ENCODE data around the gene ATP8A2.
"Not testable (repeated sequence)": the region's sequence is repeated elsewhere in the genome, so short reads cannot be mapped to it uniquely, and the experiment has no call there.

ATP8A2 gene

DNA sequence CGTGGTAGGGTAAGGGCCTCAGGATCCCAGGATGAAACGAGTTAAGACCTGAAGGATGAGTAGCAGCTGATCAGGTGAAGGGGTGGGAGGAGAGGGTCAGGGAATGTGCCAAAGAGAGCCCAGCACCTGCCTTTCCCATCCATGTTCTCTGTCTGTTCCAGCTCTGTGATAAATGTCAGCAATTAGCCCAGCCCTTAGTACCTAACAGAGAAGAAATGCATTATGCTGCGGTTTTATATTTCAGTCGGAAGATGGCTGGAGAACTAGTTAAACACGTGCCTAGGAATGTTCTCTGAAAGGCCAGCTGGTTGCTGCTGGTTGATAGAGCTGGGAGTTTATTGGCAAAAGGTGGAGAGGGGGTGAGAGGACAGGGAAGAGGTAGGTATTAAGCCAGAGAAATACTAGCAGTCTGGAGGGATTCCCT lies 411.8 kb downstream of the ATP8A2 start:
- Histone ChIP-seq H3K4me3 (ENCODE audit: insufficient read length, low read depth) (no peak overlapping the region), H3K9me3 (ENCODE audit: insufficient read depth, low read length) (no peaks in the 10 kb centered on the region), H3K9ac (ENCODE audit: insufficient read length, low read depth) (no peak overlapping the region), H3K36me3 (ENCODE audit: insufficient read depth, insufficient read length, low read length) (no peaks in the 10 kb centered on the region), H3K27me3 (ENCODE audit: insufficient read depth, insufficient read length) (no peaks in the 10 kb centered on the region), H3K4me1 (ENCODE audit: insufficient read depth, insufficient read length) (no peaks in the 10 kb centered on the region)
- DNase-seq (ENCODE audit: low read depth, low spot score), result no peak
- no peak for TF ChIP-seq SUZ12 (IDR thresholded peaks at IDR 0.05; ENCODE audit: extremely low read depth, insufficient read depth, insufficient read length)
- no peak for TF ChIP-seq YY1 (IDR thresholded peaks at IDR 0.05; ENCODE audit: insufficient read depth, insufficient read length)
- no peak for TF ChIP-seq ZNF274 (IDR thresholded peaks at IDR 0.05; ENCODE audit: low read depth, low read length)

DNA sequence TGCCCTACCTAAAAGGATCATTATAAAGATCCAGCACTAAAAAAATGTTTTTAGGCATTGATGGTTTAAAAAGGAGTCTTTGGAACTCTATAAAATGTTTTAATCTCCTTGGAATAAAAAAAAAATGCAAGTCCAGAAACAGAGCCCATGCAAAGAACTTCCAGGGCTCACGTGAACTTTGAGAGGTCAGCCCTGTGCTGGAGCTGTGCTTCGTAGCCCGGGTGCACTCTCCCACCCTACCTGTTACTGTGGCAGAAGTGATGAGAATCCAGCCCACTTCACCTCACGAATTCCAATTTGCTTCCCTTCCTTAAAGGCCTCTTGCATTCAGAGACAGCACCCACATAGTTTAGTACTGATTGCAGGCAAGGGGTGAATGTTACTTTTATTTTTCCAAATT lies 412.3 kb downstream of the ATP8A2 start:
- Histone ChIP-seq H3K4me3 (ENCODE audit: insufficient read length, low read depth) (no peak overlapping the region), H3K27me3 (ENCODE audit: insufficient read depth, insufficient read length) (no peaks in the 10 kb centered on the region), H3K4me1 (ENCODE audit: insufficient read depth, insufficient read length) (no peaks in the 10 kb centered on the region), H3K36me3 (ENCODE audit: insufficient read depth, insufficient read length, low read length) (no peaks in the 10 kb centered on the region), H3K9me3 (ENCODE audit: insufficient read depth, low read length) (no peaks in the 10 kb centered on the region), H3K9ac (ENCODE audit: insufficient read length, low read depth) (no peak overlapping the region)
- TF ChIP-seq ZNF274 (IDR thresholded peaks at IDR 0.05; ENCODE audit: low read depth, low read length) (no peak), SUZ12 (IDR thresholded peaks at IDR 0.05; ENCODE audit: extremely low read depth, insufficient read depth, insufficient read length) (no peak), YY1 (IDR thresholded peaks at IDR 0.05; ENCODE audit: insufficient read depth, insufficient read length) (no peak)
- DNase-seq (ENCODE audit: low read depth, low spot score), result no peak

DNA sequence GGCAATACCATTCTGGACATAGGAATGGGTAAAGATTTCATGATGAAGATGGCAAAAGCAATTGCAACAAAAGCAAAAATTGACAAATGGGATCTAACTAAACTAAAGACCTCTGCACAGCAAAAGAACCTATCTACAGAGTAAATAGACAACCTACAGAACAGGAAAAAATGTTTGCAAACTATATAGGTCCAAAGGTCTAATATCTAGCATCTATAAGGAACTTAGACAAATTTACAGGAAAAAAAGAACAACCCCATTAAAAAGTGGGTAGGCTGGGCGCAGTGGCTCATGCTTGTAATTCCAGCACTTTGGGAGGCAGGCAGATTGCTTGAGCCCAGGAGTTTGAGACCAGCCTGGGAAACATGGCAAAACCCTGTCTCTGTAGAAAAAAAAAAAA lies 418.4 kb downstream of the ATP8A2 start:
- H3K4me1 ChIP-seq (ENCODE audit: insufficient read depth, insufficient read length); H3K9me3 ChIP-seq (ENCODE audit: insufficient read depth, low read length); H3K9ac ChIP-seq (ENCODE audit: insufficient read length, low read depth); H3K36me3 ChIP-seq (ENCODE audit: insufficient read depth, insufficient read length, low read length); H3K4me3 ChIP-seq (ENCODE audit: insufficient read length, low read depth); DNase-seq (ENCODE audit: low read depth, low spot score); H3K27me3 ChIP-seq (ENCODE audit: insufficient read depth, insufficient read length): not testable (repeated sequence)

DNA sequence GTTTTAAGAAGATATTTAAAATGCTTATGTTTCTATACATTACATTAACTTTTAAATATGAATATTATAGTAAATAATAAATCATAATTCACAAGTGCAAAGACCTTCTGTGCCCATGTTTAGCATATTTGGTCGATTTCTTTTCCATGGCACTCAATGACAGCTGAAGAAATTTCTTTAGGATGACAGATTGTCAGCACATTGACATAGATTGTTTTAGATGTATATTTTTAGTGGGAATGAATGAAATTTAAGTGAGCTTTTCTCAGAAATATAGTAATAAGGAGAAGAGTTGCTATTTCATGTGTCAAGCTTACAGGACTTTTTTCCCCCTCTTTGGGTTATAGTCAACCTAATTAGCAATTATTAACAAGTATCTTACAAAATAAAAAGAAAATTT lies 423.5 kb downstream of the ATP8A2 start:
- no peak for TF ChIP-seq YY1 (IDR thresholded peaks at IDR 0.05; ENCODE audit: insufficient read depth, insufficient read length)
- TF ChIP-seq SUZ12 (IDR thresholded peaks at IDR 0.05; ENCODE audit: extremely low read depth, insufficient read depth, insufficient read length), result no peak
- TF ChIP-seq ZNF274 (IDR thresholded peaks at IDR 0.05; ENCODE audit: low read depth, low read length), result no peak
- Histone ChIP-seq H3K27me3 (ENCODE audit: insufficient read depth, insufficient read length) (no peaks in the 10 kb centered on the region), H3K4me3 (ENCODE audit: insufficient read length, low read depth) (no peak overlapping the region), H3K36me3 (ENCODE audit: insufficient read depth, insufficient read length, low read length) (no peaks in the 10 kb centered on the region), H3K9ac (ENCODE audit: insufficient read length, low read depth) (no peak overlapping the region), H3K4me1 (ENCODE audit: insufficient read depth, insufficient read length) (no peaks in the 10 kb centered on the region), H3K9me3 (ENCODE audit: insufficient read depth, low read length) (no peaks in the 10 kb centered on the region)
- DNase-seq (ENCODE audit: low read depth, low spot score), result no peak

DNA sequence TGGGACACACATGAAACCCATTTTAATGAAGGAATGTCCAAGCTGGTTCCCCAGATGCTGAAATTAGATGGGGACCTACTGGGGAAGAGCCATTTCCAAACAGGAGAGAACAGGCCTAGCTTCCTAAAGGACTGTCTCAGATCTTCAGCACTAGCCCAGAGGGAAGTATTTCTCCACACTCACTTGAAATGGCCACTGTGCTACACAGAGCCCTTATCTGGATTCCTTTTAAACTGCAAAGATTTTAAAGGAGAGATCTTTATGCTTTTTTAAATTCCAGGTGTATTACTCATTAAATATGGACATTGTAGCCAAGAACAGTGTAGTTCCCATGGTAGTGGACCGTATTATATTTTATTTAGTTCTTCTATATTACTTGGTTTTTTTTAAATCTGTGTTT lies 424.7 kb downstream of the ATP8A2 start:
- no peak overlapping the region for H3K9ac ChIP-seq (ENCODE audit: insufficient read length, low read depth)
- H3K36me3 ChIP-seq (ENCODE audit: insufficient read depth, insufficient read length, low read length), result no peaks in the 10 kb centered on the region
- no peaks in the 10 kb centered on the region for H3K4me1 ChIP-seq (ENCODE audit: insufficient read depth, insufficient read length)
- TF ChIP-seq SUZ12 (IDR thresholded peaks at IDR 0.05; ENCODE audit: extremely low read depth, insufficient read depth, insufficient read length) (no peak), YY1 (IDR thresholded peaks at IDR 0.05; ENCODE audit: insufficient read depth, insufficient read length) (no peak), ZNF274 (IDR thresholded peaks at IDR 0.05; ENCODE audit: low read depth, low read length) (no peak)
- DNase-seq (ENCODE audit: low read depth, low spot score), result no peak
- H3K27me3 ChIP-seq (ENCODE audit: insufficient read depth, insufficient read length), result no peaks in the 10 kb centered on the region
- no peaks in the 10 kb centered on the region for H3K9me3 ChIP-seq (ENCODE audit: insufficient read depth, low read length)
- no peak overlapping the region for H3K4me3 ChIP-seq (ENCODE audit: insufficient read length, low read depth)

DNA sequence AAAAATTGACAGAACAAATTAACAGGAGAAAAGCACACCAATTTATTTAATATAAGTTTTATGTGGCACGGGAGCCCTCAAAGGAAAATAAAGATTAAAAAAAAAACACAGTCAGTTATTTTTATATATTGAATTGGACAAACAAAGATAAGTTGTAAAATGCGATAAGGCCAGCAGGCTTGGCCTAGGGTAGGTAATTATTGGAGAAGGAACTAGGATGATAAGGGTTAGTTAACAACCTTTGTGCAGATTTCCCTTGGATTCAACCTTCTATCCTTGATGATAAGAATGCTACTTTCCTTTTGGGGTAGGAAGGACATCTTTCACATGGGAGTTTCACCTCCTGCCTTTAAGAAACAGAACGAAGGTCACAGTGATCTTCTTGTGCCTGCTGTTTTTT lies 427.2 kb downstream of the ATP8A2 start:
- H3K9ac ChIP-seq (ENCODE audit: insufficient read length, low read depth), result no peak overlapping the region
- H3K9me3 ChIP-seq (ENCODE audit: insufficient read depth, low read length), result no peaks in the 10 kb centered on the region
- no peak overlapping the region for H3K4me3 ChIP-seq (ENCODE audit: insufficient read length, low read depth)
- H3K27me3 ChIP-seq (ENCODE audit: insufficient read depth, insufficient read length), result no peaks in the 10 kb centered on the region
- DNase-seq (ENCODE audit: low read depth, low spot score), result no peak
- no peaks in the 10 kb centered on the region for H3K4me1 ChIP-seq (ENCODE audit: insufficient read depth, insufficient read length)
- TF ChIP-seq SUZ12 (IDR thresholded peaks at IDR 0.05; ENCODE audit: extremely low read depth, insufficient read depth, insufficient read length) (no peak), ZNF274 (IDR thresholded peaks at IDR 0.05; ENCODE audit: low read depth, low read length) (no peak), YY1 (IDR thresholded peaks at IDR 0.05; ENCODE audit: insufficient read depth, insufficient read length) (no peak)
- no peaks in the 10 kb centered on the region for H3K36me3 ChIP-seq (ENCODE audit: insufficient read depth, insufficient read length, low read length)

DNA sequence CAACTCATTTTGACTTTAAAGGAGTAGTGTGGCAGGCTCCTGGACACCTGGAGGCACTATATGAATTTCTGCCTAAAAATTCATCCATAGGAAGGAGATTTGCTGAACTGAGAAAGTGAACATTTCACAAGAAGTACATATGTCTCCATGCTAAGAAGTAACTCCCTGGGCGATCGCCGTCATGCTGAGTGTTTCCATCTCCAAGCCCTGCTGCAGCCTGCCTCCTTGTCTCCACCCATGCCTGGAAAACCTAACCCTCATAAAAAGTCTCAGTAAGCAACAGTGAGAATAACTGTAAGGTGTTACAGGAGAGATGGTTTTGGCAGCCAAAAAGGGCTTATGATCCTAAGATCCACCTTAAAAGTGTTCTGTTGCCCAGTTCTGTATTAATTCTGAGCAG lies 428.7 kb downstream of the ATP8A2 start:
- H3K4me3 ChIP-seq (ENCODE audit: insufficient read length, low read depth), result no peak overlapping the region
- H3K9ac ChIP-seq (ENCODE audit: insufficient read length, low read depth), result no peak overlapping the region
- H3K4me1 ChIP-seq (ENCODE audit: insufficient read depth, insufficient read length), result no peaks in the 10 kb centered on the region
- DNase-seq (ENCODE audit: low read depth, low spot score), result no peak
- no peaks in the 10 kb centered on the region for H3K27me3 ChIP-seq (ENCODE audit: insufficient read depth, insufficient read length)
- H3K36me3 ChIP-seq (ENCODE audit: insufficient read depth, insufficient read length, low read length), result no peaks in the 10 kb centered on the region
- TF ChIP-seq YY1 (IDR thresholded peaks at IDR 0.05; ENCODE audit: insufficient read depth, insufficient read length) (no peak), SUZ12 (IDR thresholded peaks at IDR 0.05; ENCODE audit: extremely low read depth, insufficient read depth, insufficient read length) (no peak), ZNF274 (IDR thresholded peaks at IDR 0.05; ENCODE audit: low read depth, low read length) (no peak)
- no peaks in the 10 kb centered on the region for H3K9me3 ChIP-seq (ENCODE audit: insufficient read depth, low read length)

DNA sequence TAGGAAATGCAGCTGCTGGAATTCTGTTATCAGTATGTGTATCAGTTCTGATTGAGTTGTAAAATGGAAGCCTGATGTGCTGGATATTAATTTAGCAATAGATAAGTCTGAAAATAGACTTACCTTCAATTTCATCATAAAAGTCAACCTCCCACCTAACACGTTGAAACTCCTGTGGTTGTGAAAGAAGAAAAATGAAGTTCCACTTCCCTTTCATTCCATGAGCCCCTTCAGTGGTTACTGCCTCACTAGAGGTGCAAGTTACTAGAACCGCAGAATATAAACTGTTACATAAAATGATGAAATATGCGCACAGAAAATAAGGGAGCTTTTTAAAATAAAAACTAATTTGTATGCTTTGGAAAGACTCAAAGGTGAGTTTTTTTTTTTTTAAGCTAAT lies 430.8 kb downstream of the ATP8A2 start:
- Histone ChIP-seq H3K36me3 (ENCODE audit: insufficient read depth, insufficient read length, low read length) (no peaks in the 10 kb centered on the region), H3K4me3 (ENCODE audit: insufficient read length, low read depth) (no peak overlapping the region), H3K27me3 (ENCODE audit: insufficient read depth, insufficient read length) (no peaks in the 10 kb centered on the region), H3K9ac (ENCODE audit: insufficient read length, low read depth) (no peak overlapping the region), H3K4me1 (ENCODE audit: insufficient read depth, insufficient read length) (no peaks in the 10 kb centered on the region), H3K9me3 (ENCODE audit: insufficient read depth, low read length) (no peaks in the 10 kb centered on the region)
- TF ChIP-seq SUZ12 (IDR thresholded peaks at IDR 0.05; ENCODE audit: extremely low read depth, insufficient read depth, insufficient read length), result no peak
- DNase-seq (ENCODE audit: low read depth, low spot score), result no peak

All from NT2/D1 (cell line).